HG02938 (cell line): Measurements from ENCODE around the gene LGALS8.
A peak's percentile ranks its signal among the peaks of the same experiment; 100 is the strongest.

Source experiments
- ATAC-seq: cut with Tn5 transposase; IDR thresholded peaks from one replicate; pipeline ENCODE4 v1.9.1; 2021; ENCODE audit warnings: mild to moderate bottlenecking, moderate library complexity; ENCODE audit not compliant: unreplicated experiment

LGALS8 gene

DNA sequence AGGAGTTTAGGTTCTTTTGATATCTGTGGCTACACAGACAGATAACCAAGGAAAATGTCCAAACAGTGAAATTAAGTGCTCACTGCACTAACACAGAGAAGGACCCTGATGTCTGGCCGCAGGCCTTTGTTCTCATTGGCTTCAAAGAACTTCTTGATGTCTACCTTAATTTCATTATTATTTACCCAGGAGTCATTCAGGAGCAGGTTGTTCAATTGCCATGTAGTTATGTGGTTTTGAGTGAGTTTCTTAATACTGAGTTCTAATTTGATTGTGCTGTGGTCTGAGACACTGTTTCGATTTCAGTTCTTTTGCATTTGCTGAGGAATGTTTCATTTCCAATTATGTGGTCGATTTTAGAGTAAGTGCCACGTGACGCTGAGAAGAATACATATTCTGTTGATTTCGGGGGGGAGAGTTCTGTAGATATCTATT, 15.2 kb upstream of the LGALS8 start:
- no peak for ATAC-seq

DNA sequence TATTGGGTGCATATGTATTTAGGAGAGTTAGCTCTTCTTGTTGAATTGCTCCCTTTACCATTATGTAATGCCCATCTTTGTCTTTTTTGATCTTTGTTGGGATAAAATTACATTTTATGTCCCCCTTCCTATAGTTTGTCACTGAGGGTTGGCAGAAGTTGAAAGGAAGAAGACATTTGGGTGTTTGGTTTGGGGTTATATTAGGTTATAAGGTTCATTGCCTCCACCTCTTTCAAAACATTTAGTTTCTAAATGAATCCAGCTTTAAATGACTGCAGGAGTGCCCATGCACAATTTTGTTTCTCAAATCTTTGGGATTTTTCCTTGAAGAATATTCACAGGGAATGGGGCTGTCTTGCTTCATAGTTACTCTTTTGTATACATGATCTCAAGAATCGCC, 14.6 kb upstream of the LGALS8 start:
- no peak for ATAC-seq

DNA sequence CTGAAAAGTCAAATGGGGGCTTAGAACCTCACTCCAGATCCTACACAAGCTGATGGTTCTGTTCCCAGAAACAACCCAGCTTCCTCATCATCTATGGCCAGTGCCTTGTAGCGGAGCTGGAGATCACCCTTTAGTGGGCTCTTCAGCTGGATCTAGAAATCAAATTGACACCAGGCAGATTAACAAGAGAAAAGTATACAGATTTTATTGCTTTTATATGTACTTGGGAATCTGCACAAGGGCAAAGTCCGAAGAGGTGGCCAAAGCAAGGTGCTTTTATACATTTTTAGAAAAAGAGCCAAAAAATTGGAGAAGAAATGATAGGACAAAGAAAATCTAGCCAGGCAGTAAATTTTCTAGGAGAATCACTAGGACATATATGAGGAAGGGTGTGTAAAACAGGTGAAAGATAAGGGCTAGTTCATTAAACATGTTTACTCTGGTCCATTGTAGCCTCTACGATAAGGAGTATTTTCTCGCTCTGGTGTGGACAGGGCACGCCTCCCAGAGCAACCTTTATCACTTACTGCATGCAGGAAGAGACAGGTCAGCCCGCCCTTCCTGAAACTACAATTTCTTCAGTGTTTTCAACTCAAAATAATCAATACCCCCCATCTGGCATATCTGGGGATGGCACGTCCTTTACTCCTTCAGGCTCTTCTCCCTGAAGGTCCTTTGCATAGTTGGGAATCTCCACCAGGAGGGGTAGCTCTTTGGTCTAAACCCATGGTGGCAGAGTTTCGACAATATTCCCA, 14.0 kb upstream of the LGALS8 start:
- ATAC-seq = no peak

DNA sequence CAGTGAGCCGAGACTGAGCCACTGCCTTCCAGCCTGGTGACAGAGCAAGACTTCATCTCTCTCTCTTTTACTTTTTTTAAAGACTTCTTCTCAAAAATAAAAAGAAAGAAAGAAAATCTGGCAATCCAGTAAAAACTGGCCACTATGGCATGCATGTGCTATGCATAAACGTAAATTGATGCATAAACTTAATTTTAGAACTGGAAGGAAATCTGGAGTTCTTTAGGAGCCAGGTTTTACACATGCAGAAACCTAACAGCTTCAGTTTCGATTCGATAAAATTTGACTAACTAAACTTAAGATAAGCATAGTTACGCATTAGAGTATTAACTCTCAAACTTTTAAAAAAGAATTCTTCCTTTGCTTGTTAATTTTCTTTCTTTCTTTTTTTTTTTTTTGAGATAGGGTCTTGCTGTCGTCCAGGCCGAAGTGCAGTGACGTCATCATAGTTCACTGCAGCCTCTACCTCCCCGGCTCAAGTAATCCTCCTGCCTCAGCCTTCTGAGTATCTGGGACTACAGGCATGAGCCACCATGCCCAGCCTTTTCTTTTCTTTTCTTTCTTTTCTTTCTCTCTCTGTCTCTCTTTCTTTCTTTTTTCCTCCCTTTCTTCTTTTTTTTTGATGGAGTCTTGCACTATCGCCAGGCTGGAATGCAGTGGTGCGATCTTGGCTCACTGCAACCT, 11.9 kb upstream of the LGALS8 start:
- no peak for ATAC-seq

DNA sequence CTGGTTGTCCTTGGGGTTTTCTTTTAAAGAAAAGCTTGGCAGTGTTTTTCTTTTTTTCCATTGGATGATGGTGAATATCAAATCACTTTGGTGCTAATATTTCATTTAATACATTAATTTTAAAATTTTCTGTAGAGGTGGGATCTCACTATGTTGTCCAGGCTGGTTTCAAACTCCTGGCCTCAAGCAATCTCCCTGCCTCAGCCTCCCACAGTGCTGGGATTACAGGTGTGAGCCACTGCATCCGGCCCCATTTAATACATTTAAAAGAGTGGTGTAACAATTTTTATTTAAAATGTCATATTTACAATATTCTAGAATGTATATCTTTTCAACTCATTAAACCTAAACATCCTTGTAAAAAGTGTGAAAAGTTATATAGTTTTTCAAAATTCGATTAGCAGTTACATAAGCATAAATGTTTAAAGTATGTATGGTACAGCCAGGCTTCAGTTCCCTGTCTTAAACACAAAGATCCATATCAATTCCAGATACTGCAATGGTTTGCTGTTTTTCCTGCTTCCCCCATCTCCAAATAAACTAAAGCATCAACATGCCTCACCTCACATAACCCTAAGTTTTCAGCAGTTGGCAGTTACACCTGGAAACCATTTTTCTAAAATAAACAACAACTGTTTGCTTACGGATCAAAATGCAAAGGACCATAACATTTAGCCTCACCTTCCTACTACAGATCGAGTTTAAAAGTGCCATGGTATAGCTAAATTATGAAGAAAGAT, 8.9 kb upstream of the LGALS8 start:
- ATAC-seq = no peak

DNA sequence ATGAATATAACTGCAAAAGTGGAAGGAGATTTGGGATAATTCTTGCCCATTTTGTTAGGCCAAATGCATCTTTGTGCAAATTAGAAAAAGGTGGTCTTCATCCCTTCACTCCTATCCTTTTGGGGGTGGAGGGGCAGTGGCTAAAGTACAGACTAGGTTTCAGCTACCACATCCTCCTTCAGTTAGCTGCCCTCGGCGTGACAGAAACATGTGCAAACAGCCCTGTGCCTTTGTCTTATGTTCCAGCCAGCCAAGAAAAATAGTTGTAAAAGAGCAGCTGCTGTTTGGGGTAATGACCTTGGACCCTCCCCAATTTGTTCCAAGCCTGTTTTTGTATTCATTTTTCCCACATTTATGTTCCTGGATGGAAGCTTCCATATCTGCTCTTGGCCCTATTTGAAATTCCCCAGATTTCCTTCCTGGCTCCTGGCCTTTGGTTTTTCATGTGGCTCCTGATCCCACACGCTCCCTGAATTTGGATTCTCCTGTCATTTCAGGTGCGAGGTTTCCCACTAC, 8.3 kb upstream of the LGALS8 start:
- no peak for ATAC-seq

DNA sequence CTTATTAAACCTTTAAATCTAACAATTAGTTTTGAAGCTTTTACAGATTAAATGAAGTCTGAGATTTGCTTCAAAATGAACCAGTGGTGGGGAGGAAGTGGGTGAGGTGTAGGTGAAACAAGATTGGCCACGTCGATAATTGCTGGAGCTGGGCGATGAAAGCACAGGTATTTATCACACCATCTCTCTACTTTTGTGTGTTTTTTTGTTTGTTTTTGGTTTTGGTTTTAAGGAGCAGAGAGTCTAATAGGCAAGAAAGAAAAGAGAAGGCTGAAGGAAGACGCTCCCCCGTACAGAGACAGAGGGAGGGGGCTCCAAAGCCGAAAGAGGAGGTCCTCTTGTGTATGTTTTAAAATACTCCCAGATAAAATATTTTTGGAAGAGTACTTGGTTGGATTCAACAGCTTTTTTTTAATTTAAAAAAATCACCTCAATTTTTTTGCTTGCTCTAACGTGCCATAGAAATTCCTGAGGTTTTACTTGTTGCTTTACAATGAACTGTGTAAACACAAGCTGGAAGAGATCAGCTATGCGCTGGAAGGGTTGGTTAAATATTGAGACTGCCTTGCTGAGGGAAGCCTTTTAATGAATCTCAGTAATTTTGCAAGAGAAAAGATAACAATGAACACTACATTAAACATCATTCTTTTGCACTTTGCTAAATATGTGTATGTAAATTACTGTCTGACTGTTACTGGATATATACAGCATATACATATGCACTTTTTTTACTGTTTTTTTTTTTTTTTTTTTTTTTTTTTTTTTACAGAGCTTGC, 6.7 kb upstream of the LGALS8 start:
- no peak for ATAC-seq

DNA sequence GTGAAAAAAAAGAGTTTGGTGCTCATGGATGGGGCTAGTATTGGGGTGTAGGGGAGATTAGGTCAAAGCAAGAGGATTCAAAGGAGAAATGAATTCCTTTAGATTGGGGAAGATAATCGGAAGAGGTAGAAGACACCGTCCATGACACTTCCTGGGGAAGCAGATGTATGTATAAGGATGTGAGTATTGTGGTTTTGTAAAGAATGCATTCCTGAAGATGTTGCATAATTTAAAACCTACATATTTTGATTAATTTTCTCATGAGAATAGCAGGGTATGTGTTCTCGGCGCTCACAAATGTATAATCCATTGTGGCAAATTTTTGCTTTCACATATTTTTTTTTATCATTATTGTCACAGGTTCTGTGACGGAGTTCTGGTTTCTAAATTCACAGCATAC, 5.5 kb upstream of the LGALS8 start:
- no peak for ATAC-seq

DNA sequence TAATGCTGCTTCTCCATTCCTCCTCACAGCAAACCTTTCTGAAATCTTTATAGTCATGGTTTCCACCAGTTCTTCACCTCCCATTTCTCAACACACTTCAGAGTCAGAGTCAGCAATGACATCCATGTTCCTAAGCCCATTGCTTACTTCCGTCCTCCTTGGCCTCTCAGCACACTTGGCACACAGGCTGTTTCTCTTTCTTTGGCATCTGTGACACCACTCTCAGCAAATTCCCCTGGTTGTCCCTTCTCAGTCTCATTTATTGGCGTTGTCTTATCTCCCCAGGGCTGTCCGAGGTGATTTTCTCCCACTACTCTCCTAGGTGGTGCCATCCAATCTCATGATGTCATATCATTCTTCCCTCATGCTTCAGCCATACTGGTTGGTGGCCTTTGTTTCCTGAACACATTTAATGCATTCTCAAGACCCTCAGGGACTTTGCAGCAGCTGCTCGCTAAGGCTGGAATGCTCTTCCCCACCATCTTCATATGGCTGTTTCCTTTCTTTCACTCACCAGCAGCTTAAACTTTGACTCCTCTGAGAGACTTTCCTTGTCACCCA, 3.3 kb upstream of the LGALS8 start:
- ATAC-seq = no peak

DNA sequence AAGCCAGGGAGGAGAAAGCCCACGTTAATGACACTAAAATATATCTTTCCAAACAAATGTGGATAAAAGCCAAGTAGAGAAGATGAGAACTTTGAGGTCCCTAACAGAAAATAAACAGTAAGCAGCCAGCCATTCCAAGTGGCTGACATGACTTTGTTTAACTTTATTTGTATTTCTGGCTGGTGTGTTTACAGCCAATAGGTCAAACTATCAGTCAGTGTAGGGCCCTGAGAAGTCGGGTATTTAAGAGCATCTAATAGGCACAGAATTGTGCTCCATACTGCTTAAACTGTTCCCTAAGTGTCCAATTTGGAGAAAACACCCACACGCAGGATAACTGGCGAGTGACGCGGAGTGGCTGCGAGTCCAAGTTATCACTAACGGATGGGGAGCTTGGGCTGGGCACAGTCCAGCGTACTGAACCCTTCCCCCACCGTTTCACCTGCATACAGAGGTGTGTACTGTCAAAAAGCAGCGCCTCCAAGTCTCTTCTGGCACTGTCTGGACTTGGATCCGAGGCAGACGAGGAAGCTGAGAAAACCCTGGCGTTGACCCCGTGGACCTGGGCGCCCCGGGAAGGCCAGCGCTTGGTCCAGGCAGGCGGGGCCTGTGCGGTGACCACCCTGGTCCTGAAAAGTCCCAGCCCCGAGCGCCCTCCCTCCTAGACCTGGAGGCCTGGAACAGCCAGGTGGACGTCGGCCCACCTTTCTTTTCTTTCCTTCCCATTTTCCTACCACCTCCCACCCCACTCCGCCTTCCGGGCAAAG, 662 bp upstream of the LGALS8 start:
- no peak for ATAC-seq

DNA sequence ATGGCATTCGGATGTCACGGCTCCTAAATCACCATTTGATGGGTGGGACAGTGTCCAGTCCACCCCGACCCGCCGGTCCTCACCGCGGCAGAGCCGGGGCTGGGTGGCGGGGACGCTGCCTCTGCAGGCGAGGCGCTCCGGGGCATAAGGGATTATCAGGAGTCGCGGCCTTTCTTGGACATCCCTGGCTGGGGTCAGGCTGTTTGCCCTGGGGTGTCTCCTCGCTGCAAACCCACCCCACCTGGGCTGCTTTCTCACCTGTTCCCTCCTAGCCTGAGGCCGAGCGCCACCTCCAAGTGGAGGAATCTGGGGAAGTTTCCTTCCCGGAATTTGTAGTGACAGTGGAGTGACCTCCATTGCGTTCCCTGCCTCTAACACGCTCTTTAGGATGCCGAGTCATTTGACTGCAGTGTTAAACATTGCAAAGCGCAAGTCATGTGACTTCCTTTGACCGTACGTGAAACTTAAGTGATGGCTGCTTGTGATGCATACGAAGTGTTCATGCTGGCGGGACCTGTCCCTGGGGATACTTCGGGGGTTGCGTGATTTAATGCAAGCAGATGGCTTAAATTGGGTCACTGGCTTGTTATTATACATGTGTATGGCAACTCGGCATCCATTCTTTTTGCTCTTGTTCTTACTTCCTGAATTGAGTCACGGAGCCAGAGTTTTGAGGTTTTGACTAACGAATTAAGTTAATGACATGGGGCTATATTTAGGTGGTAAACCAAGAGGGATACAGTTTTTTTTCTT, 536 bp downstream of the LGALS8 start:
- peak; percentile 94 for ATAC-seq

DNA sequence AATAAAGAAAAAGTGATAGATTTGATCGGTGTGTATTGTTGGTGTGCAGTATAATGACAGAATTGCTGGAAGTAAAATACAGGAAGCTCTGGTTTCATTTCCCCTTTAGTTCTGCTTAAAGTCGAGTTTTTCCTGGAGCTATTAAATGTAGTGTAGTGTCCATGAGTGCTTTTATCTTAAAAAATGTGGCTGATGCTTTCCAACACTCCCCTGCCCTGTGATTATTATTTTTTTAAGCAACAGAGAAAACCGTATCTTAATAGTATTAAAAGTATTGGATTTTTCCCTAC, 1.1 kb downstream of the LGALS8 start:
- ATAC-seq = no peak

DNA sequence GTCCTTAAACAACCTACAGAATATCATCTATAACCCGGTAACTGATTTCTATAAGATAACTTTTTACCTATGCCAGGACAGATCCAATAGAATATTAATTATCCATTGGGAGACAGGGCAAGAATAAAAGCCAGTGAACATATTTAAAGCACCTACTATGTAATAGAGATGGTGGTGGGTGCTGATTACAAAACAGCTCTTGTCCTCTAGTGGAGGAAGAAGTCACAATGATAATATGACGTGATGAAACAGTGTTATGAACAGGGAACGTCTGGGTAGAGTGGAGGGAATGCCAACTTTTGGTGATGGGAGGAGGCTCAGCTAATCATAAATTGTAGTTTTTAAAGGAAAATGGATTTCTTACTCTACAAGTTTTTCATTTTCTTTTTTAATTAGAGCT, 2.3 kb downstream of the LGALS8 start:
- ATAC-seq = no peak

DNA sequence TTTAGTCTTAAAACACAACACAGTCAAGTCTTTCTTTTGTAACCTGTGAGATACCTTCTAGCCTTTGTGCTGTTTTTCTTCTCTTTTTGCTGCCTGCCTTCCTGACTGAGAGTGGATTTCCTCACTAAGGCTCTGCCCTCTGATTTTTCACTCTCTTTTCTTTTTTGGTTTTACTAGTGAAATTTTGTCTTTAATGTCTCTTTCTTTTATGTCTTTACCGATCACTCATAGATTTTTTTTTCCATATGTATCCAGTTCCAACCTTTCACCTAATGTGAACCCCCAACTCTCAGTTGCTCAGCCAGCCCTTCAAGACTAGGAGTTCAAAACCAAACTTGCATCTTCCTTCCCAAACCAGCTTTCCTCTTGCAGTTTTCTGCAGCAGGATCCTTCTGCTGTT, 6.5 kb downstream of the LGALS8 start:
- no peak for ATAC-seq

DNA sequence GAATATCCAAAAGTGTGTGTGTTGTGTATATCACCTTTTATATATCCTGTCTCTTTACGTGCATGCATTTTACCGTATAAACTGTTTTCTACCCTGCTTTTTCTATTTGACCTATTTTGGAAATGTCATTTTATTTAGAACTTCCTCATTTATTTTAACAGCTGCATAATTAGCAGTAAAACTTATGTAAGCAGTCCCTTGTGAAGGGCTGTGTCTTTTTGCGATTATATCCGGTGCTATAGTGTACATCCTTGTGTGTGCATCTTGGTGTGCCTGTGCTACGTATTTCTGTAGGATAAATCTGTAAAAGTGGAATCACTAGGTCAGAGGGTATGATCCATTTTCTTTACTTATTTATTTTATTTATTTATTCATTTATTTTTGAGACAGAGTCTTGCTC, 7.2 kb downstream of the LGALS8 start:
- ATAC-seq = no peak

DNA sequence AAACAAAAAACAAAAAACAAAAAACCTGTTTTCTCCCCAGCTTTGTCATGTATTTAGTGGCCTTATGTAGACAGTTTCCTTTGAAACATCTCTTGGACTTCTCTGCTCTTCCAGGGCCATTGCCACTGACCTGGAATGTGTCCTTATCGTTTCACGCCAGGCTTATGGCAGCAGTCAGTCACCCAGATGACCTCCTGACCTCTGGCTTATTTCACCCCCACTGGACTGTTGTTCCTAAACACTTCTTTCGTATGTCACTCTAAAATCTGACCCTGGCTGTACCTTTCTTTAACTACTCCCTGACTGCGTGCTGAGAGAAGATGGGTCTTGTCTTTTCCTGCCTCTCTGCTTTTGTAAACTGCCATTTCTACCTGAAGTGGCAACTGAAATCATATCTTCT, 9.1 kb downstream of the LGALS8 start:
- ATAC-seq = no peak

DNA sequence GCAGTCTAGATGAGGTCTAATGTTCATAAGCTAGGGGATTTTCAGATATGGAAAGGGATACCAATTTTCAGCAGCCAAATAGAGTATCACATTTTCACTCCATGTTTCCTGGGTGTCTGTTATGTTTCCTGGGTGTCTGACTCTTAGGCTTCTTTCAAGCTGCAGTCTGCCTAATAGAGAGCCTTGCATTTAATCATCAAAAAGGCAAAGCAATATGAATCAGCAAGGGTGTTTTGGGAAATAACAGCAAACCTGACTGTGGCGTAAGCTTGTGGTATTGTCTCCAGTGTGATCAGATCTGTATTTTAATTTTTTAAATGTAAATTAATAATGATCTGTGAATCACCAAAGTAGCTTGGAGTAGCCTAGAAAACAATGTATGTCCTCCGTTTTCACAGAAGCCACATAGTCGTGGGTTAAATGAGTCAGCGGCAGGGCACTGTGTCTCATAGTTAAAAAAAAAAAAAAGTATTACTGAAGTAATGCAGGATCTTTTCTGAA, 10.4 kb downstream of the LGALS8 start:
- ATAC-seq = no peak

DNA sequence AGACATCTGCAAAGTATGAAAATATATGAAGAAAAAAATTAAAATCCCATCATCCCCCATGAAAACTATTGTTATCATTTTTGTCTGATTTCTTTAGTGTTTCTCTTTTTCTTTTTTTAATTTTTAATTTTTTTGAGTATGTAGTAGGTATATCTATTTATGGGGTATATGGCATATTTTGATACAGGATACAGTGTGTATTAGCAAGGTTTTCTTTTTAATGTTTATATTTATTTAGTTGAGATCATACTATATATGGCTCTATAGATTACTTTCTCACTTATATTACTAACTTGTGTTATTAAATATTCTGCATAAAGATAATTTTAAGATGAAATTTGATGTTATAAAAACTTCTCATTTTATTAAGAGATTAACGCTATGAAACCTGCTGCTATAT, 11.4 kb downstream of the LGALS8 start:
- no peak for ATAC-seq

DNA sequence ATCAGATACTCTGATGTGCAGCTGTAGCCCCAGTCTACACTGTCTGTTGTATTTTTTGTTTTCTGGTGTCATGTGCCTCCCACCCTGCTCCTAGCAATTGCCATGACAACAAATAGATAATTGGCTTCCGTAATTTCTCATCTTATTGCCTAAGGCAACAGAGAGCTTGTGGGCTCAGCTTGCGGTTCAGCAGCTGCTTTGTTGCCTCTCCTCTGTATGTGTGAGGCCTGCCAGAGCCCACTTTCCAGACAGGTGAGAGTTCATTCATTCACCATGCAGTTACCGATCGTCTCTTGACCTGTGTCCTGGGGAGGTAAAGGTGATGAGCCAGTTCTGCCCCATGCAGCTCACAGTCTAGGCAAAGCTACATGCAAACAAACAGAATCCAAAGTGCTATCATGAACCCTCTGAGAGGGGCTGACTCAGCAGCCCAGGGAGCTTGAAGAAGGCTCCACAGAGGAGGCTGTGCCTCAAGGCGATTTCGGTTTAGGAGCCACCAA, 11.9 kb downstream of the LGALS8 start:
- no peak for ATAC-seq
